Ectodermal cell (in vitro differentiated cells): ENCODE measurements around the gene MZF1.

ENCODE experiments used
- H3K27ac ChIP-seq: 2 replicates; pipeline ENCODE4 v1.7.0; 2013; ENCODE audit warnings: mild to moderate bottlenecking, low read depth, low read length; ENCODE audit not compliant: insufficient read depth, poor library complexity, severe bottlenecking
- H3K27me3 ChIP-seq: 2 replicates; pipeline ENCODE4 v1.7.0; 2013; ENCODE audit warnings: mild to moderate bottlenecking, low read length; ENCODE audit not compliant: insufficient read depth, control insufficient read depth, poor library complexity, severe bottlenecking
- H3K36me3 ChIP-seq: one replicate; pipeline ENCODE4 v1.7.0; 2013; ENCODE audit warnings: low read length; ENCODE audit not compliant: control insufficient read depth, insufficient read depth
- H3K4me1 ChIP-seq: one replicate; pipeline ENCODE4 v1.7.0; 2013; ENCODE audit warnings: low read length; ENCODE audit not compliant: control insufficient read depth, insufficient read depth
- H3K4me3 ChIP-seq: 2 replicates; pipeline ENCODE4 v1.7.0; 2013; ENCODE audit warnings: low read depth, low read length, control low read depth; ENCODE audit not compliant: insufficient read depth
- H3K9me3 ChIP-seq: 2 replicates; pipeline ENCODE4 v1.7.0; 2013; ENCODE audit warnings: mild to moderate bottlenecking, low read length, moderate library complexity; ENCODE audit not compliant: control insufficient read depth
- WGBS, 2 experiments: methylation state at CpG; one replicate each; pipeline ENCODE4 v1.1.7; 2013; ENCODE audit warnings: missing lambda C conversion rate in 2 of 2; 5-methylcytosine and 5-hydroxymethylcytosine counted together

Gene MZF1

GRCh38 chr19:58569943-58570670 is 3.0 kb downstream of the MZF1 start:
- H3K27me3 ChIP-seq = no peaks in the 10 kb centered on the region
- 95 to 97% methylated on average over 8 of the region's 8 CpGs for WGBS, 2 experiments
- H3K4me3 ChIP-seq = no peak overlapping the region
- peaks cover 8% of the 10 kb centered on the region for H3K36me3 ChIP-seq
- H3K9me3 ChIP-seq = no peaks in the 10 kb centered on the region
- H3K27ac ChIP-seq = no peak overlapping the region
- H3K4me1 ChIP-seq = peaks cover 12% of the 10 kb centered on the region

GRCh38 chr19:58569191-58569942 is 3.8 kb downstream of the MZF1 start:
- Histone ChIP-seq H3K36me3 (peaks cover 8% of the 10 kb centered on the region), H3K27me3 (no peaks in the 10 kb centered on the region), H3K4me3 (no peak overlapping the region), H3K9me3 (no peaks in the 10 kb centered on the region), H3K27ac (no peak overlapping the region), H3K4me1 (peaks cover 12% of the 10 kb centered on the region)
- 94% methylated on average over 6 of the region's 6 CpGs for WGBS, 2 experiments

- Histone ChIP-seq H3K36me3 (peaks cover 8% of the 10 kb centered on the region), H3K9me3 (no peaks in the 10 kb centered on the region), H3K27me3 (peaks cover 5% of the 10 kb centered on the region), H3K4me1 (peaks cover 6% of the 10 kb centered on the region), H3K27ac (no peak overlapping the region), H3K4me3 (no peak overlapping the region)
- 93% methylated on average over 4 of the region's 4 CpGs for WGBS, 2 experiments
These were observed 4.5 kb downstream of the MZF1 start for GRCh38 chr19:58568453-58569130.

GRCh38 chr19:58566989-58567388 is 6.1 kb downstream of the MZF1 start:
- Histone ChIP-seq H3K27me3 (peaks cover 21% of the 10 kb centered on the region), H3K9me3 (no peaks in the 10 kb centered on the region), H3K4me3 (no peak overlapping the region), H3K27ac (no peak overlapping the region), H3K36me3 (peaks cover 8% of the 10 kb centered on the region), H3K4me1 (peaks cover 6% of the 10 kb centered on the region)
- 96% methylated on average over 5 of the region's 5 CpGs for WGBS, 2 experiments

GRCh38 chr19:58563823-58564222 is 9.3 kb downstream of the MZF1 start:
- Histone ChIP-seq H3K27ac (no peak overlapping the region), H3K27me3 (peaks cover 28% of the 10 kb centered on the region), H3K4me3 (no peak overlapping the region), H3K36me3 (no peaks in the 10 kb centered on the region), H3K9me3 (no peaks in the 10 kb centered on the region), H3K4me1 (peaks cover 13% of the 10 kb centered on the region)
- WGBS, 2 experiments = 87 to 90% methylated on average over 6 of the region's 6 CpGs

GRCh38 chr19:58563034-58563573 is 10.0 kb downstream of the MZF1 start:
- no peaks in the 10 kb centered on the region for H3K36me3 ChIP-seq
- no peak overlapping the region for H3K27ac ChIP-seq
- no peaks in the 10 kb centered on the region for H3K9me3 ChIP-seq
- H3K4me3 ChIP-seq = peak overlapping the region; percentile 24
- H3K4me1 ChIP-seq = peaks cover 13% of the 10 kb centered on the region
- WGBS, 2 experiments = 46 to 47% methylated on average over 40 of the region's 40 CpGs
- H3K27me3 ChIP-seq = peaks cover 28% of the 10 kb centered on the region

GRCh38 chr19:58562122-58563033 is 10.8 kb downstream of the MZF1 start:
- Histone ChIP-seq H3K36me3 (no peaks in the 10 kb centered on the region), H3K4me3 (peak overlapping the region; percentile 24), H3K9me3 (no peaks in the 10 kb centered on the region), H3K4me1 (peaks cover 16% of the 10 kb centered on the region), H3K27ac (no peak overlapping the region), H3K27me3 (peaks cover 28% of the 10 kb centered on the region)
- WGBS, 2 experiments = 48 to 51% methylated on average over 107 of the region's 107 CpGs

GRCh38 chr19:58561373-58562121 is 11.6 kb downstream of the MZF1 start:
- H3K4me3 ChIP-seq = no peak overlapping the region

GRCh38 chr19:58560921-58561320 is 12.2 kb downstream of the MZF1 start:
- peaks cover 12% of the 10 kb centered on the region for H3K36me3 ChIP-seq
- peaks cover 28% of the 10 kb centered on the region for H3K27me3 ChIP-seq
- H3K4me1 ChIP-seq = peaks cover 30% of the 10 kb centered on the region
- no peak overlapping the region for H3K4me3 ChIP-seq
- no peak overlapping the region for H3K27ac ChIP-seq
- no peaks in the 10 kb centered on the region for H3K9me3 ChIP-seq

More at GRCh38 chr19:58561373-58562121, 11.6 kb downstream of the MZF1 start:
- peaks cover 6% of the 10 kb centered on the region for H3K36me3 ChIP-seq
- WGBS, 2 experiments = 94 to 95% methylated on average over 16 of the region's 16 CpGs
- no peak overlapping the region for H3K27ac ChIP-seq
- H3K27me3 ChIP-seq = peaks cover 28% of the 10 kb centered on the region
- no peaks in the 10 kb centered on the region for H3K9me3 ChIP-seq
- peaks cover 24% of the 10 kb centered on the region for H3K4me1 ChIP-seq
